Measurements from ENCODE around the gene GOLPH3. TPM values are rescaled to one million over a fixed set of nuclear protein-coding genes. Genes with fewer than 3 reads are reported as not detected.

GOLPH3 gene
- total RNA-seq, 1 experiment from 2014 or later = 98.7 TPM

DNA sequence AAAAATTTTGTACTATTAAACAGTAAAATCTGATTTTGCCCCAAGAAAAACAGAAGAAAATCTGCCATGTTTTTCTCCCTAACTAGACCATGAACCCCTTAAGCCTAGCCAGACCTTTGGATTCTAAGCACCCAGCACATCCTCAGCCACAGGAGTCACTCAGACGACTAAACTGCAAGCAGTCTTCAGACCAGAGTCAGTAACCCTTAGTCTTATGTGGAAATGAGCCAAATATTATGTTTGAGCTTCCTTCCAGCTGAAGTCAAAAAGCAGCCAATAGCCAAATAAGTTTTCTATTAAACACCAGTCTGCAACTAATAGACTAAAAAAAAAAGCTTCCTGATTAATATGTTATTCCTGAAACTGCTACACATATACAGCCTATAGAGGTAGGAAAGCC is 47.4 kb downstream of the GOLPH3 start:
- Histone ChIP-seq H2AFZ (ENCODE audit: low read length) (no peak overlapping the region), H3K4me2 (ENCODE audit: insufficient read depth, insufficient read length, low read length) (no peak overlapping the region), H2BK5ac (ENCODE audit: insufficient read length, low read length) (no peak overlapping the region), H3K9me3 (ENCODE audit: control insufficient read depth, low read depth, low read length) (no peaks in the 10 kb centered on the region), H2AK5ac (ENCODE audit: insufficient read length, low read length) (no peak overlapping the region), H3K9ac (ENCODE audit: extremely low read depth, insufficient read length, low read length) (no peak overlapping the region), H3K27me3 (ENCODE audit: insufficient read depth, low read length) (no peaks in the 10 kb centered on the region; the same call in 1 of the 2 replicates), H4K5ac (ENCODE audit: insufficient read length, low read depth, low read length) (no peak overlapping the region), H3K79me1 (ENCODE audit: insufficient read depth, low read depth, low read length, poor library complexity, severe bottlenecking) (peaks cover 11% of the 10 kb centered on the region), H2BK15ac (ENCODE audit: low read depth, low read length) (no peak overlapping the region), H3K56ac (ENCODE audit: insufficient read length, low read depth, low read length) (no peak overlapping the region), H2BK20ac (ENCODE audit: low read depth, low read length, poor library complexity, severe bottlenecking) (no peak overlapping the region), H3K4ac (ENCODE audit: low read depth, low read length) (no peak overlapping the region), H4K20me1 (ENCODE audit: control insufficient read depth, insufficient read depth, insufficient read length) (no peaks in the 10 kb centered on the region), H3K23me2 (ENCODE audit: insufficient read length, low read depth, low read length, poor library complexity, severe bottlenecking) (no peaks in the 10 kb centered on the region), H4K8ac (replicated peaks; ENCODE audit: insufficient read length, low read depth, low read length) (no peak overlapping the region), H2BK12ac (ENCODE audit: insufficient read length, low read depth, low read length) (no peak overlapping the region), H3K27ac (ENCODE audit: insufficient read length, low read depth, low read length) (no peak overlapping the region), H3K18ac (ENCODE audit: insufficient read length, low read depth, low read length) (no peak overlapping the region), H4K91ac (ENCODE audit: insufficient read length, low read depth, low read length) (no peak overlapping the region), H3K23ac (ENCODE audit: insufficient read length, low read depth, low read length) (no peak overlapping the region), H2BK120ac (ENCODE audit: low read depth, low read length, poor library complexity, severe bottlenecking) (no peak overlapping the region), H3K79me2 (ENCODE audit: insufficient read depth, low read length) (peaks cover 3% of the 10 kb centered on the region; the same call in 1 of the 2 replicates), H3K4me1 (ENCODE audit: insufficient read depth, low read length) (no peaks in the 10 kb centered on the region), H3K14ac (ENCODE audit: insufficient read depth, low read length) (no peak overlapping the region), H3T11ph (ENCODE audit: low read length) (no peak overlapping the region)
- no peak overlapping the region for H3K4me3 Mint-ChIP-seq
- H3K4me1 Mint-ChIP-seq = peaks cover 9 to 12% of the 10 kb centered on the region in 2 experiments
- no CpG with 5 or more reads among the region's 1 CpG for WGBS (ENCODE audit: extremely low coverage, insufficient read length, low lambda C conversion rate)
- no peak overlapping the region; a peak in 1 of 7 replicates for H3K27ac Mint-ChIP-seq
- DNase-seq = no peak
- TF ChIP-seq, protein P1, sequence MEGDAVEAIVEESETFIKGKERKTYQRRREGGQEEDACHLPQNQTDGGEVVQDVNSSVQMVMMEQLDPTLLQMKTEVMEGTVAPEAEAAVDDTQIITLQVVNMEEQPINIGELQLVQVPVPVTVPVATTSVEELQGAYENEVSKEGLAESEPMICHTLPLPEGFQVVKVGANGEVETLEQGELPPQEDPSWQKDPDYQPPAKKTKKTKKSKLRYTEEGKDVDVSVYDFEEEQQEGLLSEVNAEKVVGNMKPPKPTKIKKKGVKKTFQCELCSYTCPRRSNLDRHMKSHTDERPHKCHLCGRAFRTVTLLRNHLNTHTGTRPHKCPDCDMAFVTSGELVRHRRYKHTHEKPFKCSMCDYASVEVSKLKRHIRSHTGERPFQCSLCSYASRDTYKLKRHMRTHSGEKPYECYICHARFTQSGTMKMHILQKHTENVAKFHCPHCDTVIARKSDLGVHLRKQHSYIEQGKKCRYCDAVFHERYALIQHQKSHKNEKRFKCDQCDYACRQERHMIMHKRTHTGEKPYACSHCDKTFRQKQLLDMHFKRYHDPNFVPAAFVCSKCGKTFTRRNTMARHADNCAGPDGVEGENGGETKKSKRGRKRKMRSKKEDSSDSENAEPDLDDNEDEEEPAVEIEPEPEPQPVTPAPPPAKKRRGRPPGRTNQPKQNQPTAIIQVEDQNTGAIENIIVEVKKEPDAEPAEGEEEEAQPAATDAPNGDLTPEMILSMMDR (conservative IDR thresholded peaks at IDR 0.05) = no peak
- no peaks in the 10 kb centered on the region for H3K9me3 Mint-ChIP-seq
- no peaks in the 10 kb centered on the region for H3K27me3 Mint-ChIP-seq (ENCODE audit: low read depth)
- H3K36me3 Mint-ChIP-seq (ENCODE audit: insufficient read depth in 1 of 3, low read depth in 3 of 3) = peaks cover 17 to 44% (median 36%) of the 10 kb centered on the region in 3 experiments

Data from H9 (cell line).